ENCODE measurements around the gene CCDC177. TPM values are rescaled to one million over a fixed set of nuclear protein-coding genes. Genes with fewer than 3 reads are reported as not detected.

The CCDC177 gene
- total and polyA plus RNA-seq, 2 of the 8 experiments (the other 6 are each of a cell fraction or from before 2014, with no cell fraction given) = 0.62 to 2.8 TPM

DNA sequence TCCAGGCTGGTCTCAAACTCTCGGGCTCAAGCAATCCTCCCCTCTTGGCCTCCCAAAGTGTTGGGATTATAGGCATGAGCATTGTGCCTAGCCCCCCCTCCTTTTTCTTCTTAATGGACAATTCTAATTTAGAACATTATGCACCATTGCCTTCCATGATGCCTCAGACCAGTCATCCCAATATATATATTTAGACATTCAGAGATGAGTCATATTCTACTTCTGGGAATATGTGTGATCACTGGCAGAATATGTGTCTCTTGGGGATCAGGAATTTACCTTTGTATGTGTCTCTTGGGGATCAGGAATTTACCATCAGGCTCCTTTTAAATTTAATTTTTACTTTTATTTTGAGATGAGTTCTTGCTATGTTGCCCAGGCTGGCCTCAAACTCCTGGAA lies 7.5 kb upstream of the CCDC177 start:
- no peak overlapping the region for H3K18ac ChIP-seq (ENCODE audit: extremely low read depth, low read length)
- no peak overlapping the region for H2BK15ac ChIP-seq (ENCODE audit: low read length)
- H4K91ac ChIP-seq (replicated peaks; ENCODE audit: insufficient read length, low read length) = no peak overlapping the region
- no peak overlapping the region for H3K9ac ChIP-seq (replicated peaks in 1 of 4; ENCODE audit: extremely low read depth in 1 of 4, low read depth in 3 of 4, low read length in 3 of 4)
- H3K4ac ChIP-seq (replicated peaks; ENCODE audit: insufficient read length, low read depth, low read length) = no peak overlapping the region
- no peak overlapping the region for H3K27ac ChIP-seq (ENCODE audit: low read depth, low read length)
- no peak overlapping the region for H3K4me3 ChIP-seq (ENCODE audit: extremely low read depth in 1 of 4, insufficient read depth in 2 of 4, low read depth in 3 of 4, low read length in 4 of 4)
- peaks cover 0 to 4% (median 0%) of the 10 kb centered on the region in 4 experiments; a peak in 2 of 7 replicates for H3K4me1 ChIP-seq (replicated peaks in 1 of 4; ENCODE audit: control insufficient read depth in 3 of 4, insufficient read depth in 4 of 4, low read length in 3 of 4)
- H3K23ac ChIP-seq (ENCODE audit: insufficient read length) = no peak overlapping the region
- H3K9me3 ChIP-seq (ENCODE audit: insufficient read depth in 2 of 2, low read depth in 1 of 2, low read length in 1 of 2) = no peaks in the 10 kb centered on the region
- H2BK120ac ChIP-seq (replicated peaks; ENCODE audit: low read depth, low read length) = no peak overlapping the region
- no peak overlapping the region for H2AK5ac ChIP-seq (ENCODE audit: low read depth, low read length)
- CTCF ChIA-PET (ENCODE audit: partially characterized antibody) = interaction anchor here (1.2 to 5.0 kb wide), 7 partner anchors 9 to 428 kb away, joined by 3 to 47 read pairs (median 4); no protein-coding TSS in a partner anchor
- no peaks in the 10 kb centered on the region for H4K20me1 ChIP-seq (replicated peaks in 1 of 2; ENCODE audit: control insufficient read depth in 1 of 2, insufficient read depth in 2 of 2, low read length in 2 of 2)
- WGBS, 2 experiments (ENCODE audit: extremely low coverage in 1 of 2, insufficient coverage in 1 of 2, insufficient read length in 1 of 2, insufficient replicate concordance in 2 of 2, low coverage in 1 of 2, low lambda C conversion rate in 2 of 2, missing lambda C conversion rate in 1 of 2) = 80% methylated on average over 1 of the region's 1 CpG; no CpG with 5 or more reads in 1 of the 2 experiments
- H2BK20ac ChIP-seq (ENCODE audit: low read length) = no peak overlapping the region
- H3K79me2 ChIP-seq (ENCODE audit: control insufficient read depth in 1 of 2, insufficient read depth in 2 of 2, low read length in 2 of 2) = no peaks in the 10 kb centered on the region
- H2BK12ac ChIP-seq (ENCODE audit: low read depth, low read length) = no peak overlapping the region
- no peaks in the 10 kb centered on the region for H3K23me2 ChIP-seq (ENCODE audit: low read depth, low read length)
- H2AFZ ChIP-seq (ENCODE audit: low read length) = no peak overlapping the region
- DNase-seq (ENCODE audit: low read depth in 1 of 2, low spot score in 2 of 2) (no peak), FAIRE-seq (no peak)
- no peaks in the 10 kb centered on the region for H3K79me1 ChIP-seq (ENCODE audit: low read depth, low read length)
- no peak overlapping the region for H4K5ac ChIP-seq (ENCODE audit: insufficient read length, low read depth, low read length)
- H3K4me2 ChIP-seq (ENCODE audit: insufficient read depth in 1 of 2, low read depth in 2 of 2, low read length in 2 of 2) = no peak overlapping the region
- H2BK5ac ChIP-seq (ENCODE audit: low read depth, low read length) = no peak overlapping the region
- no peak overlapping the region for H3K14ac ChIP-seq (ENCODE audit: insufficient read length)
- H4K8ac ChIP-seq (ENCODE audit: extremely low read depth, insufficient read depth, low read length) = no peak overlapping the region
- POLR2A ChIA-PET (ENCODE audit: partially characterized antibody) = no interaction called here
- no peaks in the 10 kb centered on the region for H3K36me3 ChIP-seq (ENCODE audit: control insufficient read depth in 2 of 4, insufficient read depth in 4 of 4, low read length in 3 of 4)
- H3K27me3 ChIP-seq (replicated peaks in 1 of 4; ENCODE audit: control insufficient read depth in 3 of 4, extremely low read depth in 1 of 4, insufficient read depth in 3 of 4, low read length in 3 of 4) = no peaks in the 10 kb centered on the region
- H3K56ac ChIP-seq (replicated peaks; ENCODE audit: insufficient read length, low read depth, low read length) = no peak overlapping the region
- no peak for TF ChIP-seq ASH2L (IDR thresholded peaks at IDR 0.05; ENCODE audit: low read length)
- TF ChIP-seq TEAD4 (IDR thresholded peaks at IDR 0.05; ENCODE audit: low read depth, low read length) = no peak
- TF ChIP-seq RAD21 (IDR thresholded peaks at IDR 0.05 in 1 of 2, conservative IDR thresholded peaks at IDR 0.05 in 1 of 2; ENCODE audit: low read depth in 2 of 2, low read length in 2 of 2) = no peak
- TF ChIP-seq MAFK (IDR thresholded peaks at IDR 0.05; ENCODE audit: low read depth, low read length) = no peak
- no peak for TF ChIP-seq ZNF274 (IDR thresholded peaks at IDR 0.05; ENCODE audit: borderline replicate concordance, extremely low read depth, low read length)
- TF ChIP-seq, protein P1, sequence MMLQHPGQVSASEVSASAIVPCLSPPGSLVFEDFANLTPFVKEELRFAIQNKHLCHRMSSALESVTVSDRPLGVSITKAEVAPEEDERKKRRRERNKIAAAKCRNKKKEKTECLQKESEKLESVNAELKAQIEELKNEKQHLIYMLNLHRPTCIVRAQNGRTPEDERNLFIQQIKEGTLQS (IDR thresholded peaks at IDR 0.05; ENCODE audit: insufficient read depth, low read depth, low read length) = no peak
- TF ChIP-seq, protein P2, sequence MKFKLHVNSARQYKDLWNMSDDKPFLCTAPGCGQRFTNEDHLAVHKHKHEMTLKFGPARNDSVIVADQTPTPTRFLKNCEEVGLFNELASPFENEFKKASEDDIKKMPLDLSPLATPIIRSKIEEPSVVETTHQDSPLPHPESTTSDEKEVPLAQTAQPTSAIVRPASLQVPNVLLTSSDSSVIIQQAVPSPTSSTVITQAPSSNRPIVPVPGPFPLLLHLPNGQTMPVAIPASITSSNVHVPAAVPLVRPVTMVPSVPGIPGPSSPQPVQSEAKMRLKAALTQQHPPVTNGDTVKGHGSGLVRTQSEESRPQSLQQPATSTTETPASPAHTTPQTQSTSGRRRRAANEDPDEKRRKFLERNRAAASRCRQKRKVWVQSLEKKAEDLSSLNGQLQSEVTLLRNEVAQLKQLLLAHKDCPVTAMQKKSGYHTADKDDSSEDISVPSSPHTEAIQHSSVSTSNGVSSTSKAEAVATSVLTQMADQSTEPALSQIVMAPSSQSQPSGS (IDR thresholded peaks at IDR 0.05; ENCODE audit: low read length) = no peak
- no peak for TF ChIP-seq HDAC2 (IDR thresholded peaks at IDR 0.05; ENCODE audit: borderline replicate concordance in 1 of 2, low read depth in 2 of 2, low read length in 2 of 2)
- no peak for TF ChIP-seq PHF8 (conservative IDR thresholded peaks at IDR 0.05; ENCODE audit: low read depth, low read length)
- TF ChIP-seq CEBPB (IDR thresholded peaks at IDR 0.05; ENCODE audit: low read depth, low read length) = no peak
- no peak for TF ChIP-seq EP300 (IDR thresholded peaks at IDR 0.05; ENCODE audit: borderline replicate concordance in 1 of 2, low read depth in 2 of 2, low read length in 2 of 2)
